ENCODE data around the gene TRAM2. TPM values are rescaled to one million over a fixed set of nuclear protein-coding genes. Genes with fewer than 3 reads are reported as not detected.

The TRAM2 gene
- total and polyA plus RNA-seq, 9 of the 15 experiments (the other 6 are each of a cell fraction or from before 2014, with no cell fraction given) = 2.6 to 13.3 (median 8.9) TPM

- TF ChIP-seq NR2C2 (CRISPR knock-in tag; IDR thresholded peaks at IDR 0.05) (no peak), NR2C2 (tag; IDR thresholded peaks at IDR 0.05) (no peak), ZNF217 (CRISPR knock-in tag; IDR thresholded peaks at IDR 0.05) (no peak), FOXJ3 (CRISPR knock-in tag; IDR thresholded peaks at IDR 0.05) (no peak), CSDE1 (IDR thresholded peaks at IDR 0.05) (peak in 1 of 2 experiments; percentile 74; a peak in 1 of 4 replicates), EWSR1 (IDR thresholded peaks at IDR 0.05; ENCODE audit: borderline replicate concordance, low read depth, partially characterized antibody) (no peak), CGGBP1 (CRISPR knock-in tag; IDR thresholded peaks at IDR 0.05) (no peak), FOXP4 (CRISPR knock-in tag; IDR thresholded peaks at IDR 0.05; ENCODE audit: borderline replicate concordance) (no peak), FOSL1 (tag; conservative IDR thresholded peaks at IDR 0.05) (peak; percentile 89), ZNF318 (IDR thresholded peaks at IDR 0.05; ENCODE audit: borderline replicate concordance in 1 of 2, low read depth in 1 of 2) (peak; percentile 70 to 91; a peak in 3 of 4 replicates), ZNF143 (CRISPR knock-in tag; IDR thresholded peaks at IDR 0.05) (no peak), BMI1 (IDR thresholded peaks at IDR 0.05; ENCODE audit: low read length) (peak; percentile 89), CEBPG (CRISPR knock-in tag; IDR thresholded peaks at IDR 0.05) (peak; percentile 49; the same call in 1 of the 2 replicates), CEBPG (tag; conservative IDR thresholded peaks at IDR 0.05 in 1 of 2, IDR thresholded peaks at IDR 0.05 in 1 of 2) (peak; percentile 84 to 93), HNRNPUL1 (IDR thresholded peaks at IDR 0.05; ENCODE audit: low read length) (no peak), SRSF3 (IDR thresholded peaks at IDR 0.05; ENCODE audit: insufficient read depth, low read length) (no peak), MAX (CRISPR knock-in tag; IDR thresholded peaks at IDR 0.05) (no peak)
Observed at GRCh38 chr6:52482903-52483670, 93.8 kb downstream of the TRAM2 start (continued).
